ENCODE results near the gene KBTBD12.

DNA sequence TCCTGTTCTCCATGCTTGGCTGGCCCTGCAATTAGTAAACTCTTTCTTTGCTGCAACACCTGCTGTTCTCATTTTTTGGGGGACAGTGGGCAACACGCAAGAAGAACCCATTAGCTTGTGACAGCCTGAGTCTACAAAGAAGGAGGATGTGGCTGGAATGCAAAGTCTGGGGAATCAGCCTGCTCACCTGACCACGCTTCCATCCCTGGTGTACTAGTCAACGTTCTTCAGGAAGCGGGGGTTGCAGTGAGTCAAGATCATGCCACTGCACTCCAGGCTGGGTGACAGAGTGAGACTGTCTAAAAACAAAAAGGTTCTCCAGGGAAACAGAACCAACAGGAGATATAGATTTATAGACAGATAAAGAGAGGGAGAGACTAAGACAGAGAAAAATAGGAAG is 27.7 kb upstream of the KBTBD12 start:
- TF ChIP-seq, protein P1, sequence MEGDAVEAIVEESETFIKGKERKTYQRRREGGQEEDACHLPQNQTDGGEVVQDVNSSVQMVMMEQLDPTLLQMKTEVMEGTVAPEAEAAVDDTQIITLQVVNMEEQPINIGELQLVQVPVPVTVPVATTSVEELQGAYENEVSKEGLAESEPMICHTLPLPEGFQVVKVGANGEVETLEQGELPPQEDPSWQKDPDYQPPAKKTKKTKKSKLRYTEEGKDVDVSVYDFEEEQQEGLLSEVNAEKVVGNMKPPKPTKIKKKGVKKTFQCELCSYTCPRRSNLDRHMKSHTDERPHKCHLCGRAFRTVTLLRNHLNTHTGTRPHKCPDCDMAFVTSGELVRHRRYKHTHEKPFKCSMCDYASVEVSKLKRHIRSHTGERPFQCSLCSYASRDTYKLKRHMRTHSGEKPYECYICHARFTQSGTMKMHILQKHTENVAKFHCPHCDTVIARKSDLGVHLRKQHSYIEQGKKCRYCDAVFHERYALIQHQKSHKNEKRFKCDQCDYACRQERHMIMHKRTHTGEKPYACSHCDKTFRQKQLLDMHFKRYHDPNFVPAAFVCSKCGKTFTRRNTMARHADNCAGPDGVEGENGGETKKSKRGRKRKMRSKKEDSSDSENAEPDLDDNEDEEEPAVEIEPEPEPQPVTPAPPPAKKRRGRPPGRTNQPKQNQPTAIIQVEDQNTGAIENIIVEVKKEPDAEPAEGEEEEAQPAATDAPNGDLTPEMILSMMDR (IDR thresholded peaks at IDR 0.05), result no peak
- no peak for TF ChIP-seq EZH2 (IDR thresholded peaks at IDR 0.05)
- TF ChIP-seq EZH2phosphoT487 (IDR thresholded peaks at IDR 0.05), result no peak
